Embryonic facial prominence (tissue), 1 donor: ENCODE results near the gene ERAS.
"Not testable (repeated sequence)": the region's sequence is repeated elsewhere in the genome, so short reads cannot be mapped to it uniquely, and the experiment has no call there.

Experiments
- DNase-seq: peaks from one replicate; pipeline ENCODE4 v3.0.0-alpha.2; 2016; ENCODE audit errors: extremely low spot score

Gene ERAS

GRCh38 chrX:48798318-48798717 is 28.0 kb upstream of the ERAS start:
- no peak for DNase-seq

GRCh38 chrX:48800574-48801279 is 25.6 kb upstream of the ERAS start:
- no peak for DNase-seq

- peak; percentile 94 for DNase-seq
These were observed 24.8 kb upstream of the ERAS start, which contains the start of gene HDAC6 for GRCh38 chrX:48801280-48802088. HDAC6 (plus strand) TSS chrX:48802067; CDS start chrX:48802693, 626 bp downstream.

- peak; percentile 44 for DNase-seq
These were observed 24.0 kb upstream of the ERAS start for GRCh38 chrX:48802089-48802904.

DNA sequence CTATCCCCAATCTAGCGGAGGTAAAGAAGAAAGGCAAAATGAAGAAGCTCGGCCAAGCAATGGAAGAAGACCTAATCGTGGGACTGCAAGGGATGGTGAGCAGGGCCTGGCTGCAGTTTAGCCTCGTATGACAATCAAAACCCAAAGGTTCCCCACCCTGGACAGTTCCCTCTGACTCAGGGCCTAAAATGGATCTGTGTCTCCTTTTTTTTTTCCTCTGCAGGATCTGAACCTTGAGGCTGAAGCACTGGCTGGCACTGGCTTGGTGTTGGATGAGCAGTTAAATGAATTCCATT is 23.5 kb upstream of the ERAS start:
- DNase-seq, result no peak

GRCh38 chrX:48806081-48806480 is 20.2 kb upstream of the ERAS start:
- DNase-seq, result no peak

- DNase-seq, result no peak
These were observed 12.7 kb upstream of the ERAS start for GRCh38 chrX:48813644-48814043.

DNA sequence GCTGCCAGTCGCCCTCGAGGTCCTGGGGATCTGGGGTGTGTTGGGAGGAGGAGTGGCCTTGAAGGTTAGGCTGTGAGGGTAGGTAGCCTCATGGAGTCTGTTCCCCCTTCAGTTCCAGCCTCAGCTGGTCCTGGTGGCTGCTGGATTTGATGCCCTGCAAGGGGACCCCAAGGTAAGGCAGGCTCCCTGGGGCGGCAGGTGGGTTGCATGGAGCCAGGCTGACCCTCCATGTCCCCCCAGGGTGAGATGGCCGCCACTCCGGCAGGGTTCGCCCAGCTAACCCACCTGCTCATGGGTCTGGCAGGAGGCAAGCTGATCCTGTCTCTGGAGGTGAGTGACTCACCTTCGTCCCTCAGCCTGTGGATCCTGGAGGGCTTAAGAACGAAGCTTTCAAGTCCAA is 11.6 kb upstream of the ERAS start:
- no peak for DNase-seq

DNA sequence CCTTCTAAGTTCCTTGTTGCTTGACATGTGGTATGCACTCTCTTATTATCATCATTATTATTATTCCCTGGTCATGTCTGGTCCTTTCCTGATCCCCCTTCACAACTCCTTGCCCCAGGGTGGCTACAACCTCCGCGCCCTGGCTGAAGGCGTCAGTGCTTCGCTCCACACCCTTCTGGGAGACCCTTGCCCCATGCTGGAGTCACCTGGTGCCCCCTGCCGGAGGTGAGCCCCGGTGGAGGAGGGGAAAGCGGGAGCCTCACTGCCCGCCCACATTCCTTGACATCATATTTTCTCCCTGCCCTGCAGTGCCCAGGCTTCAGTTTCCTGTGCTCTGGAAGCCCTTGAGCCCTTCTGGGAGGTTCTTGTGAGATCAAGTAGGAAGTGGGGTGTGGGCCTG is 11.0 kb upstream of the ERAS start:
- no peak for DNase-seq

DNA sequence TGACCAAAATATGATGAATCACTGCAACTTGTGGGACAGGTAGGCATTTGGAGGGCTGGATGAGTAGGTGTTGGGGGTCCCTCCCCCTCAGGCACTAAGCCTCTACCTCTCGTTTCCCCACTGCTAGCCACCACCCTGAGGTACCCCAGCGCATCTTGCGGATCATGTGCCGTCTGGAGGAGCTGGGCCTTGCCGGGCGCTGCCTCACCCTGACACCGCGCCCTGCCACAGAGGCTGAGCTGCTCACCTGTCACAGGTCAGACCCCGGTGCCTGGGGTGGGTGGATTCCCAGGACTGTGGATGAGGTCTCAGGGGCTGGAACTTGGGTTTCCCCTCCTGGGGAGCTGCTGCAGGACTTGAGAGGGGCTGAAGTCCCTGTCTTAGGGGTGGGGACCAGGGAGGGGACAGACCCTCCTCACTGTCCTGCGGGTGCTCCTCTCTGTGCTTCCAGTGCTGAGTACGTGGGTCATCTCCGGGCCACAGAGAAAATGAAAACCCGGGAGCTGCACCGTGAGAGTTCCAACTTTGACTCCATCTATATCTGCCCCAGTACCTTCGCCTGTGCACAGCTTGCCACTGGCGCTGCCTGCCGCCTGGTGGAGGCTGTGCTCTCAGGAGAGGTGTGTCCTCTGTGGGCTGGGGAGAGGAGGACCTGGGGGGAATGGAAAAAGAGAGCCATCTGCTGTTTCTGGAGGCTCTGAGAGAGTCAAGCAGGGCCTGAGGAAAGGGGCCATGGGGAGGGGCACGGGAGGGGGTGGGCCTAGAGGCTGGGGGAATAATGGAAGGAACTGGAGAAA is 10.1 kb upstream of the ERAS start:
- no peak for DNase-seq

GRCh38 chrX:48818098-48818497 is 8.2 kb upstream of the ERAS start:
- DNase-seq, result no peak

GRCh38 chrX:48818866-48819265 is 7.4 kb upstream of the ERAS start:
- DNase-seq, result no peak

GRCh38 chrX:48819394-48819793 is 6.9 kb upstream of the ERAS start:
- DNase-seq, result not testable (repeated sequence)

- no peak for DNase-seq
These were observed 3.3 kb upstream of the ERAS start for GRCh38 chrX:48823053-48823452.

DNA sequence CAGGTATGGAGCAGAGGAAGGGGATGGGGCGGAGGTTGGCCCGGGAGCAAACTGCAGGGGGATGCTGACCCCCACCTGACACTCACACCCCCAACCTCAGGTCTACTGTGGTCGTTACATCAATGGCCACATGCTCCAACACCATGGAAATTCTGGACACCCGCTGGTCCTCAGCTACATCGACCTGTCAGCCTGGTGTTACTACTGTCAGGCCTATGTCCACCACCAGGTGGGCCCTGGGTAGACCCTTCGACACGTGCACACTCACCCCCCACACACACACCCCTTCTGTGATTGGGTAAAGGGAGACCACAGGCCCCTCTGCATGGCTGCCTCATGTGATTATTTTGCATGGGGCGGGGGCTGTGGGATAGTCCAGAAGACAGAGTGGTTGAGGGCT is 2.2 kb upstream of the ERAS start:
- DNase-seq, result no peak

DNA sequence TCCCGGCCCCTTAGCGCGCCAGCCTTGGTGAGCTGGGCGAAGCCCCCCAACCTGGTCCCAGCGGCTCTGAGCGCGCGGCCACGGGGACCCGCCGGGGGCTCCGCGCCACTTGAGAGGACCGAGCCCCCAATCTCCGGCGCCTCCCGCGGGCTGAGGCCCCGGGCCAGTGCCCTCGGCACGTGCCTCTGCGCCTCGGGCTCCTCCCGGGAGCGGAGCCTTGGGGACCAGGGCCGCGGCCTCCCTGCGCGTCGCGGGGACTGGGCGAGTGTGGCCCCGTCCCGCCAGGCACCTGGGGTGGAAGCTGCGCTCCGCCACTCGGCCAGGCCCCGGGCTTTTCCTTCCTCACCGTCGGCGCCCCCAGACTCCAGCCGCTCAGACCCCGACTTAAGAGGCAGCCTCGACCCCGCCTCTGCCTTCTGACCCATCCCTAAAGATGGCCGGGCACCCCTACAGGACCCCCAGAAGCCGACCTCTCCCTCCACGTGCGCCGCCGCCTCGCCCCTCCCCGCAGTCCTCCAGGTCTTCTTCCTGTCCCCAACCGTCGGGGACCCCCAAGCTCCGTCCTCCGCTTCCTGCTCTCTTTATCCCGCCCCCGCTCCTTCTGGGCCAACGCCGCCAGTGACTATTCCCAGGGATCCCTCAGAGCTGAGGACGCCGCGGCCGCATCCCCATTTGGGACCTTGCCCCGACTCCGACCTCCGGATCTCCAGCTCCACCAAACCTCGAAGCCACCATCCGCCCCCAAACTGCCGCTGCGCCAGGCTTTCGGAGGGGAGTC is 752 bp downstream of the ERAS start:
- no peak for DNase-seq

DNA sequence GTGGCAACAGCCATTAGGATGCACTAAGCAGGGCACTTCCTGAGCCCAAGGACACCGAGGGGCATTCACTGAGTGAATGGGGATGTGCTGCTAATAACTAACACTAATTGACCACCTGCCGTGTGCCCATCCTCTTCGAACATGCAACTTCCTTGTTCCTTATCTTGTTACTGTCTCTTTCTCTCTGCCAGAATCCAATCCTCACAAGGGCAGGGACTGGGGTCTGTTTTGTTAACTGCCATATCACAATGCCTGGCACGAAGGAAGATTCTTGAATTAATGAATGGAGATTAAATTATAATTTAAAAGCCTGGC is 1.3 kb downstream of the ERAS start:
- DNase-seq, result no peak

GRCh38 chrX:48829016-48829735 is 2.9 kb downstream of the ERAS start:
- no peak for DNase-seq

DNA sequence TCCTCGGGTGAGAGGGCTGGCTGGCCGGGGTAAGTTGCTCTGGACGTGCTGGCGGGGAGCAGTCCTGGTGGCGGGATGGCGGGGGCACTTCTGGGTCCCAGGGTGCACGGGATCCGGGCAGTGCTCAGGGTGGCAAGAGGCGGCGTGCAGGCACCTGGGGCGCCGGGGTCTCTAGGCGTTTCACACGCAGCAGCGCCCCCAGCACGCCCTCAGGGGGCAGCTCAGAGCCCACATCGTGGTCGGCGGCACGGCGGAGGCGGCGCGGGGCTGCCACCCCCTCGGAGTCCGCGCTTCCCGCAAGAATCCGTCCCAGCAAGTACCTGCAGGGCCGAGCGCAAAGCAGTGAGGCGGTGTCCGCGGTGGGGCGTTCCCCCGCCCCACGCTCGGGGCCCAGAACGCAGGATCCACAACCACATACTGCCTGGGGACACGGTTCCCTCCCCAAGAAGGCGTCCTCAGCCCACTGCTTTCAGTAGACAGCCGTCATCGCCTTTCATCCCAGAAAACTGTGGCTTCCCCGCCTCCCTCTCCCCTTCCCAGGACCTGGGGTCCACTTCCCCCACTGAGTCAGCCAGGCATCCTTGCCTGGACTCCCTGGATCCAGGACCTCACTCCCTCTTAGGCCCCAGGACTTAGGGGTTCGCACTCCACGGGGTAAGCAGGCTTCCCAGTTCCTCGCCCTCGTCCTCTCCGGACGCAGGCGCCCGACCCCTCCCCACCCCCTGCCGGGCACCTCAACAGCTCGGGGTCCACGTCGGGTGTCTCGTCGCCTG is 5.0 kb downstream of the ERAS start:
- no peak for DNase-seq

DNA sequence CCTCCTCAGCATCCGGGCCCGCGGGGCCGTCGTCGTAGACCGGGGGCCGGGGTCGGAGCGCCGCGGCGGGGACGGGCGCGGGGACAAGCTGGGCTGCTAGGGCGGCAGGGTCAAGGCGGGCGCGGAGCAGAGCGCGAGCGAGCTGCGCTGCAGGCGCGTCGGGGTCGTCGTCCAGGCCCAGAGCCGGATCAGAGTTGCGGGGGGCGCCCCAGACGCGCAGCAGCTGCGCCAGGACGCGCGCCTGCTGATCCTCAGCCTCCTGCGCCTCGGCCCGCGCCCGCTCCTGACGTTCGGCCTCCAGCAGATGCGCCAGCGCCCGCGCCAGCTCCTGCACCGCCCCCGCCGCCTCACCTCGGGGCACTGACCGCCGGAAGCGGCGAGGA is 5.6 kb downstream of the ERAS start:
- DNase-seq, result no peak
